Chondrocyte (in vitro differentiated cells): ENCODE measurements around the gene USP47. TPM values are rescaled to one million over a fixed set of nuclear protein-coding genes. Genes with fewer than 3 reads are reported as not detected.

Source experiments
- DNase-seq: peaks from one replicate; pipeline ENCODE4 v3.0.0; 2021; ENCODE audit warnings: mixed read lengths, low spot score
- H3K27ac Mint-ChIP-seq: one replicate; pipeline ENCODE4 v1.8.0; 2021; ENCODE audit warnings: mild to moderate bottlenecking, moderate library complexity, mixed read lengths; ENCODE audit not compliant: unreplicated experiment
- H3K27me3 Mint-ChIP-seq: 2 replicates; pipeline ENCODE4 v1.8.0; 2021; ENCODE audit warnings: low read depth, mixed read lengths
- H3K36me3 Mint-ChIP-seq: 2 replicates; pipeline ENCODE4 v1.8.0; 2021; ENCODE audit warnings: low read depth, mixed read lengths
- H3K4me1 Mint-ChIP-seq: 2 replicates; pipeline ENCODE4 v1.8.0; 2021; ENCODE audit warnings: low read depth, mild to moderate bottlenecking, mixed read lengths
- H3K4me3 Mint-ChIP-seq: one replicate; pipeline ENCODE4 v1.8.0; 2021; ENCODE audit warnings: mild to moderate bottlenecking, moderate library complexity, mixed read lengths; ENCODE audit not compliant: unreplicated experiment
- H3K9me3 Mint-ChIP-seq: 2 replicates; pipeline ENCODE4 v1.8.0; 2021; ENCODE audit warnings: low read depth, mixed read lengths
- CTCF ChIP-seq: fragments of 200-600 bp; sonication (generic); IDR thresholded peaks from 2 replicates; pipeline ENCODE4 v1.5.0; 2021; ENCODE audit warnings: antibody characterized with exemption, mild to moderate bottlenecking, moderate library complexity
- total RNA-seq: library from RNA; stranded (reverse); gene quantifications from 3 replicates; pipeline ENCODE4 v1.2.1, GENCODE V29; 2021

USP47 gene
- total RNA-seq, 1 donor from 2014 or later, result 44.4 TPM

- Mint-ChIP-seq H3K9me3 (no peaks in the 10 kb centered on the region), H3K27ac (no peak overlapping the region), H3K36me3 (peaks cover 35% of the 10 kb centered on the region), H3K27me3 (no peaks in the 10 kb centered on the region), H3K4me3 (no peak overlapping the region), H3K4me1 (peaks cover 3% of the 10 kb centered on the region)
- TF ChIP-seq CTCF, result no peak
- no peak for DNase-seq
Observed at GRCh38 chr11:11959601-11960000, 117.8 kb downstream of the USP47 start.

- Mint-ChIP-seq H3K27me3 (no peaks in the 10 kb centered on the region), H3K27ac (no peak overlapping the region), H3K4me3 (no peak overlapping the region), H3K9me3 (no peaks in the 10 kb centered on the region), H3K36me3 (peaks cover 40% of the 10 kb centered on the region), H3K4me1 (peaks cover 3% of the 10 kb centered on the region)
- no peak for TF ChIP-seq CTCF
- no peak for DNase-seq
Observed at GRCh38 chr11:11960687-11961086, 118.9 kb downstream of the USP47 start.

DNA sequence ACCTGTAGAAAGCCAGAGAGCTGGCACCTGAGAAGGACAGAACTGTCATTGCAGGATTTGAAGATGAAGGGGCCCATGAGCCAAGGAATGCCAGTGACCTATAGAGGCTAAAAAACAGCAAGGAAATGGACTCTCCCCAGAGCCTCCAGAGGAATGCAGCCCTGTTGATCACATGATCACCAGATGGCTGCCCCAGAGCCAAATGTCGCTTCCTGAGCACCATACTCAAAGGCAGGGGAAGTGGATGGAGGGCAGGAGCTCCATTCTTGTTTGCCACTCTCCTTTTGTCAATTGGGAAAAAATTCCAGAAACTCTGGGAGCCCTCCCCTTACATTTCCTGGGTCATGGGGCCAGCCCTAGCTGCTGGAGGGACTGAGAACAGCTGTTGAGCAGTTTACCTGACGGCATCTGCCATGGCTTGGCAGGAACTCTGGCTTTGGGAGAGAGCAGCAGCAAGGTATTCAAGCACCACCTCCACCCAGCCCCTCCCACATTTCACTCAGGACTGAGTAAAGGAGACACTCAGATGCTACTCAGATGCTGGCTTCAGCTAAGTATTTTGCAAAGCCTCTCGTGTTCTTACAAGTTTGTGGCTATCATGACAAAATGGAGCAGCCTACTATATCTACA lies 119.7 kb downstream of the USP47 start:
- Mint-ChIP-seq H3K9me3 (no peaks in the 10 kb centered on the region), H3K4me3 (no peak overlapping the region), H3K27ac (no peak overlapping the region), H3K27me3 (no peaks in the 10 kb centered on the region), H3K36me3 (peaks cover 40% of the 10 kb centered on the region), H3K4me1 (peaks cover 3% of the 10 kb centered on the region)
- no peak for DNase-seq
- TF ChIP-seq CTCF, result no peak

- Mint-ChIP-seq H3K27me3 (no peaks in the 10 kb centered on the region), H3K4me3 (no peak overlapping the region)
- no peak for TF ChIP-seq CTCF
Observed at GRCh38 chr11:11963067-11963466, 121.3 kb downstream of the USP47 start.

GRCh38 chr11:11963842-11964773 lies 122.3 kb downstream of the USP47 start:
- no peak overlapping the region for H3K27ac Mint-ChIP-seq
- no peak for DNase-seq
- H3K27me3 Mint-ChIP-seq, result no peaks in the 10 kb centered on the region
- TF ChIP-seq CTCF, result no peak
- peaks cover 45% of the 10 kb centered on the region for H3K36me3 Mint-ChIP-seq
- no peak overlapping the region for H3K4me3 Mint-ChIP-seq
- peaks cover 15% of the 10 kb centered on the region for H3K4me1 Mint-ChIP-seq
- H3K9me3 Mint-ChIP-seq, result no peaks in the 10 kb centered on the region

More at GRCh38 chr11:11963067-11963466, 121.3 kb downstream of the USP47 start:
- no peak for DNase-seq
- Mint-ChIP-seq H3K4me1 (peaks cover 8% of the 10 kb centered on the region), H3K9me3 (no peaks in the 10 kb centered on the region), H3K27ac (no peak overlapping the region), H3K36me3 (peaks cover 49% of the 10 kb centered on the region)
